NCI-H1048 (cell line): ENCODE results near the gene SYT10.
"Not testable (repeated sequence)": the region's sequence is repeated elsewhere in the genome, so short reads cannot be mapped to it uniquely, and the experiment has no call there.

Source experiments
- DNase-seq: peaks from one replicate; lab custom pipeline; 2025; lab: John Stamatoyannopoulos, UW

SYT10 gene

DNA sequence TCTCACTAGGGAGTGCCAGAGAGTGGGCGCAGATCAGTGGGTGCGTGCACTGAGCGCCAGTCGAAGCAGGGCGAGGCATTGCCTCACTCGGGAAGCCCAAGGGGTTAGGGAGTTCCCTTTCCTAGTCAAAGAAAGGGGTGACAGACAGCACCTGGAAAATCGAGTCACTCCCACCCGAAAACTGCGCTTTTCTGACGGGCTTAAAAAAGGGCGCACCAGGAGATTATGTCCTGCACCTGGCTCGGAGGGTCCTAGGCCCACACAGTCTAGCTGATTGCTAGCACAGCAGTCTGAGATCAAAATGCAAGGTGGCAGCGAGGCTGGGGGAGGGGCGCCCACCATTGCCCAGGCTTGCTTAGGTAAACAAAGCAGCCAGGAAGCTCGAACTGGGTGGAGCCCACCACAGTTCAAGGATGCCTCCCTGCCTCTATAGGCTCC lies 107.6 kb downstream of the SYT10 start:
- DNase-seq: not testable (repeated sequence)

DNA sequence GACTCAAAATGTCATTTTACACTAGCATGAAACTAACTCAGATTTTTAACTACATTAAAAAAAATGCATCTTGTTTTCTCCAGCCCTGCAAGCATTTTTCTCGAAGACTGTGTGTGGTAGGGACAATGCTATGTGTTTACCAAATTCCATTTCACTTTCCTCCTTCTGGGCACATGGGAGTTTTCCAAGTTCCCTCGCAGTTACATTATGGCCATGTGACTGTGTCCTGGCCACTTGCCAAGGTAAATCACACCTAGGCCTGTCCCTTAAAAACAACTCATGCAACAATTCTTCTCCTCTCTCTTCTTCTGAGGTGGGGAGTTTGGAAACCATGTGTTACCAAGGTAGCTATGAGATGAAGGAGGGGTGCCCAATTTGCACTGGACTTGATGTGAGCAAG lies 108.7 kb downstream of the SYT10 start:
- no peak for DNase-seq
